GM12878 (cell line): ENCODE data around the gene RHOB. TPM values are rescaled to one million over a fixed set of nuclear protein-coding genes. Genes with fewer than 3 reads are reported as not detected.

Experiments used
- ATAC-seq: fragments of 200-7000 bp; cut with Tn5 transposase; 3 replicates; pipeline ENCODE4 v1.9.1; 2020; ENCODE audit warnings: mild to moderate bottlenecking, moderate library complexity
- BruUV-seq: library from RNA; stranded (reverse); fragments of 400-500 nt; replicated peaks from 2 replicates; lab custom pipeline; 2021; lab: Mats Ljungman, UMichigan
- CTCF ChIA-PET: fragments of 300-600 bp; sonication (Branson Sonifier 250); formaldehyde crosslinking; extraction: SDS; loops from one replicate; lab custom pipeline; 2021; ENCODE audit warnings: inconsistent platforms; lab: Yijun Ruan, JAX
- POLR2A ChIA-PET: fragments of 350-600 bp; formaldehyde crosslinking; extraction: SDS; loops from one replicate; lab custom pipeline; 2021; ENCODE audit warnings: inconsistent platforms; lab: Charles Lee
- RAD21 ChIA-PET: fragments of 300-600 bp; sonication (Branson Sonifier 250); formaldehyde crosslinking; loops from one replicate; lab custom pipeline; 2023; ENCODE audit warnings: antibody characterized with exemption; ENCODE audit not compliant: unreplicated experiment; lab: Charles Lee
- SMC1A ChIA-PET: fragments of 300-600 bp; sonication (Branson Sonifier 250); formaldehyde crosslinking; loops from one replicate; lab custom pipeline; 2023; ENCODE audit not compliant: unreplicated experiment, uncharacterized antibody; lab: Charles Lee
- DNase-seq: peaks from one replicate; pipeline ENCODE4 v3.0.0-alpha.2; 2011; ENCODE audit warnings: low read depth, low spot score
- FAIRE-seq: peaks from 3 replicates; lab custom pipeline; 2011; peaks lifted over from hg19 to GRCh38; lab: Jason Lieb, UNC
- H2AFZ ChIP-seq: 2 replicates; pipeline ENCODE4 v1.6.0; 2011; ENCODE audit warnings: low read depth, low read length, control low read depth; ENCODE audit not compliant: control insufficient read depth
- H3K27ac ChIP-seq: 2 replicates; pipeline ENCODE4 v1.5.1; 2011; ENCODE audit warnings: control low read depth; ENCODE audit not compliant: control insufficient read depth, insufficient read depth
- H3K27me3 ChIP-seq, 2 experiments: replicated peaks in 1 of 2; 2 replicates each; pipeline versions ENCODE4 v1.6.0 to v1.6.1; 2011; ENCODE audit warnings: low read length in 1 of 2; ENCODE audit not compliant: control insufficient read depth in 2 of 2, insufficient read depth in 2 of 2
- H3K36me3 ChIP-seq, 2 experiments: 2 replicates each; pipeline ENCODE4 v1.5.1; 2011; ENCODE audit warnings: low read length in 1 of 2; ENCODE audit not compliant: control insufficient read depth in 2 of 2, insufficient read depth in 2 of 2
- H3K4me1 ChIP-seq: 2 replicates; pipeline ENCODE4 v1.6.1; 2011; ENCODE audit warnings: mild to moderate bottlenecking, low read length, moderate library complexity, mixed read lengths; ENCODE audit not compliant: control insufficient read depth, insufficient read depth
- H3K4me2 ChIP-seq: 2 replicates; pipeline ENCODE4 v1.6.0; 2011; ENCODE audit warnings: control low read depth; ENCODE audit not compliant: control insufficient read depth, insufficient read depth
- H3K4me3 ChIP-seq: fragments of 200-600 bp; sonication (generic); 2 replicates; pipeline ENCODE4 v1.5.1; 2016
- H3K79me2 ChIP-seq: 2 replicates; pipeline ENCODE4 v1.6.0; 2011; ENCODE audit warnings: low read length; ENCODE audit not compliant: control insufficient read depth, insufficient read depth
- H3K9ac ChIP-seq: 2 replicates; pipeline ENCODE4 v1.8.0; 2011; ENCODE audit warnings: low read length, control low read depth, mixed read lengths; ENCODE audit not compliant: control insufficient read depth, insufficient read depth
- H3K9me3 ChIP-seq: replicated peaks from 3 replicates; pipeline ENCODE4 v1.5.1; 2011; ENCODE audit warnings: mild to moderate bottlenecking, low read length; ENCODE audit not compliant: control insufficient read depth, insufficient read depth
- H4K20me1 ChIP-seq: 2 replicates; pipeline ENCODE4 v1.6.0; 2011; ENCODE audit not compliant: control insufficient read depth, insufficient read depth
- CBX3 ChIP-seq: fragments of 200-600 bp; sonication (generic); IDR thresholded peaks from 2 replicates; pipeline ENCODE4 v1.6.1; 2016; ENCODE audit warnings: low read depth, borderline replicate concordance
- CUX1 ChIP-seq: IDR thresholded peaks from 2 replicates; pipeline ENCODE4 v1.6.1; 2012; ENCODE audit warnings: improper control_type of control experiment, low read depth, low read length; ENCODE audit not compliant: insufficient replicate concordance
- RCOR1 ChIP-seq: conservative IDR thresholded peaks from 2 replicates; pipeline ENCODE4 v1.6.1; 2012; ENCODE audit warnings: low read depth, low read length, improper control_type of control experiment
- RELB ChIP-seq: fragments of 450-650 bp; IDR thresholded peaks from 2 replicates; pipeline ENCODE4 v1.6.1; 2017; ENCODE audit warnings: low read depth, mild to moderate bottlenecking, moderate library complexity
- RFX5 ChIP-seq: IDR thresholded peaks from 2 replicates; pipeline ENCODE4 v1.6.1; 2011; ENCODE audit warnings: low read depth, low read length, improper control_type of control experiment
- TBL1XR1 ChIP-seq: IDR thresholded peaks from 2 replicates; pipeline ENCODE4 v1.6.1; 2012; ENCODE audit warnings: low read depth, low read length, improper control_type of control experiment
- YBX1 ChIP-seq: fragments of 450-650 bp; IDR thresholded peaks from 2 replicates; pipeline ENCODE4 v1.6.1; 2016; ENCODE audit warnings: antibody characterized with exemption
- YY1 ChIP-seq: IDR thresholded peaks from 2 replicates; pipeline ENCODE4 v1.6.1; 2011; ENCODE audit warnings: low read depth, mild to moderate bottlenecking, low read length
- ZNF207 ChIP-seq: fragments of 450-650 bp; IDR thresholded peaks from 2 replicates; pipeline ENCODE4 v1.6.1; 2014; ENCODE audit warnings: antibody characterized with exemption, mild to moderate bottlenecking, borderline replicate concordance
- WGBS: methylation state at CpG from one replicate; pipeline ENCODE4 v1.1.6; 2016; ENCODE audit warnings: low lambda C conversion rate; ENCODE audit not compliant: insufficient replicate concordance, insufficient coverage; ENCODE audit errors: missing lambda C conversion rate; 5-methylcytosine and 5-hydroxymethylcytosine counted together
- in situ Hi-C: fragments of 300-500 bp; cut with MboI; formaldehyde crosslinking; loops from 9 replicates; pipeline ENCODE4 v1.14.3; 2018; ENCODE audit warnings: mixed read lengths
- intact Hi-C: fragments of 100-400 bp; cut with micrococcal nuclease; formaldehyde crosslinking; loops from one replicate; pipeline ENCODE4 v1.14.2; 2022; ENCODE audit not compliant: unreplicated experiment
- polyA plus RNA-seq, 11 experiments: library from polyadenylated mRNA; depleted of rRNA in 4 of 11; unstranded in 6 of 11; stranded (reverse) in 5 of 11; fragments of >200 nt; fragmentation: Nextera tagmentation in 4 of 11; fragmentation: Illumina TruSeq in 1 of 11; extraction: Ambion mirVana in 4 of 11; extraction: Trizol in 1 of 11; gene quantifications; 1 replicate in 1 of 11; 2 replicates in 10 of 11; pipeline versions ENCODE4 v1.2.1 to v1.2.3, GENCODE V29; 2011 to 2016; ENCODE audit warnings: inconsistent platforms in 2 of 11, missing spikeins in 2 of 11, low read depth in 1 of 11
- total RNA-seq, 4 experiments: library from RNA; depleted of rRNA in 3 of 4; stranded (reverse); fragments of >200 nt in 3 of 4; fragmentation: Illumina TruSeq in 1 of 4; extraction: Trizol in 1 of 4; gene quantifications; 2 replicates each; pipeline versions ENCODE4 v1.2.1 to v1.2.3, GENCODE V29; 2013 to 2021

RHOB gene
- total and polyA plus RNA-seq, 10 of the 15 experiments (the other 5 are each of a cell fraction or from before 2014, with no cell fraction given): 0.03 to 4.5 (median 1.2) TPM

- TF ChIP-seq CUX1 (no peak), RELB (no peak), RFX5 (no peak), RCOR1 (no peak)
These were observed 32.1 kb downstream of the RHOB start (continued) for GRCh38 chr2:20478961-20479360.

GRCh38 chr2:20479835-20480234, 33.0 kb downstream of the RHOB start:
- no peaks in the 10 kb centered on the region for H3K36me3 ChIP-seq
- ChIA-PET SMC1A (interaction anchor here (0.9 to 1.1 kb wide), 2 partner anchors 10 to 113 kb away, joined by 3 to 4 read pairs; no protein-coding TSS in a partner anchor), CTCF (interaction anchor here (1.0 kb wide), 1 partner anchor 163 kb away, joined by 3 read pairs; no protein-coding TSS in a partner anchor), POLR2A (interaction anchor here (0.7 kb wide), 1 partner anchor 130 kb away, joined by 3 read pairs; no protein-coding TSS in a partner anchor), RAD21 (interaction anchor here (1.1 kb wide), 1 partner anchor 33 kb away, joined by 3 read pairs; the partner anchor contains the start of gene RHOB)
- no peak overlapping the region for H3K4me3 ChIP-seq
- DNase-seq (no peak), FAIRE-seq (no peak), ATAC-seq (no peak)
- BruUV-seq: no TSS peak
- TF ChIP-seq YY1 (no peak), ZNF207 (no peak), YBX1 (no peak), CBX3 (no peak), TBL1XR1 (no peak)
- no peak overlapping the region for H3K9ac ChIP-seq
- H2AFZ ChIP-seq: no peak overlapping the region
- no peaks in the 10 kb centered on the region; the same call in 2 of the 3 replicates for H3K9me3 ChIP-seq
- intact Hi-C loops (no loop called here), in situ Hi-C loops (no loop called here)
- no peaks in the 10 kb centered on the region for H3K4me1 ChIP-seq
- H3K4me2 ChIP-seq: no peak overlapping the region
- no peak overlapping the region for H3K27ac ChIP-seq
- no peaks in the 10 kb centered on the region for H4K20me1 ChIP-seq
- WGBS: 28% methylated on average over 9 of the region's 9 CpGs
- H3K27me3 ChIP-seq: no peaks in the 10 kb centered on the region
- no peaks in the 10 kb centered on the region for H3K79me2 ChIP-seq
